GM21447 (cell line): ENCODE results near the gene SESTD1.
"Not testable (repeated sequence)": the region's sequence is repeated elsewhere in the genome, so short reads cannot be mapped to it uniquely, and the experiment has no call there.

Experiments
- ATAC-seq: cut with Tn5 transposase; IDR thresholded peaks from one replicate; pipeline ENCODE4 v1.9.1; 2021; ENCODE audit not compliant: unreplicated experiment

SESTD1 gene

DNA sequence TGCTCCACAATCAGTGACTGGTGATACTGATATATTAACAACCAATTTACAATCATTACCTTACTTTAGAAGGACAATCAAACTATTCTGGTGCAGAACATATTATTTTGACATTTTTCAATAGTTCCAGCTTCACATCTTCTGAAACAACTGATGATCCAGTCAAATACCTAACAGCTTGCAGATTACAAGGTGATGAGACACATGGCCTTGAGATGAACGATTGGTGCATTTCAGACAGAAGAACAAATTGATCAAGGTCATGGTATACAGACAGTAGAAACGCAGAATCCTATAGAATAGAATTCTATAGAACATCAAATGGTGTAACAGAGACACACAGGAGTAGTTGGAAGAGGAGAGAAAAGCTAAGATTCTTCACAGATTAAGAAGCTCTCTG, 24.8 kb downstream of the SESTD1 start:
- no peak for ATAC-seq

DNA sequence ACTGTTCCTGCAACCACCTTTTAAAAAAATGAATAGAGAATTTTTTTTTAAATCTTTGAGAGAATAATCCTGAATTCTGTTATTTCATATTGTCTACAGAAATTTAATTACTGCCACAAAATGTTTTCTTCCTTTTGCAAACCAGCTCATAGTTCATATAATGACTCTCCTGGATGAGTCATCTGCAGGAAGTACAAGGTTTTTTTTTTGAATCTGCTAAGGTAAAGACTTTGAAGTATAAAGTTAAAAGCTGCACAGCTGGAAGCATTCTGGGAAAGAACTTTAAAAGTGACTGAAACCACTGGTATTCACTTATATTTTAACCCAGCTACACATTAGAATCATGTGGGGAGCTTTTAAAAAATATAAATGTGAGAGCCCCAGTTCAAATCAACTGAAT, 25.4 kb downstream of the SESTD1 start:
- ATAC-seq, result peak; percentile 82

DNA sequence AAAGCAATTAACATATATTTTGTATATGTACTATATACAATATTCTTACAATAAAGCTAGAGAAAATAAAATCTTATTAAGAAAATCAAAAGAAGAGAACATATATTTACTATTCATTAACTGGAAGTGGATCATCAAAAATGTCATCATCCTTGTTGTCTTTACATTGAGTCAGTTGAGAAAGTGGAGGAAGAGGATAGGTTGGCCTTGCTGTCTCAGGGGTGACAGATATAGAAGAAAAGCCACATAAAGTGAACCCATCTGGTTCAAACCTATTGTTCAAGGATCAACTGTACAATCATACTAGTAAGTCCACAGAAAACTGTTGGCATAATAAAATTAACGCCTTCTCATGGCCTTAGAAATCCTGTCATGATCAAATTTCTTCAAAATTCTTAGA, 26.6 kb downstream of the SESTD1 start:
- ATAC-seq, result no peak

DNA sequence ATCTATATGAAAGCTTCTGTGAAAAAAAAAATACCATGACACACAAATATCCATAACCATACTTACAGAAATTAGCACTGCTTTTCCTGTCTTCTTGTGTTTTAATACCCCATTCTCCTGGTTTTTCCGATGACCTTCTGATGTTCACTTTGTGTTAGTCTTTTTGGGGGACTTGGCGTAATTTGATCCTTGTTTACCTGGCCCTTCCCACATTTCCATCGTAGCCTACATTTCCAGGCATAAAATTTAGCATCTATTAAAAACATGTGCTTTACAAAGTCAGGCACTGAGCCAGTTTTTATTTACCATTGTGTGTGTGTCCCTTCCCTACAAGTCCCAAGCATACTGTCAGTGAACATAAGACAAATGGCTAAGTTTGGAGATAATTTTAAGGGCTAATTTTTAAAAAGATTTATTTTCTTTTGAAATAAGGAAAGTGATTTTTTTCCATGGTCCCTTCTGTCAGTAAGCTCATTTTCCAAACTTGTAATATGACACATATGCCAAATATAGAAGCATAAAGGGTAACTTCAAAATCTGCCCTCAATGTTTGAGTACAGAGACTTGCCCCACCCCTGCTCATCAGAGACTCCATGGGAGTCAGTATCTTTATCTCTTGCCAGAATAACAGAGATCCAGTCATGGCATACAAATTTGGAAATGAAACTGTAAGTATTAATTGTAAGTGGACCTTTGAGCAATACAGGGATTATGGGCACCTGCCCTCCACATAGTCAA, 27.3 kb downstream of the SESTD1 start:
- no peak for ATAC-seq

DNA sequence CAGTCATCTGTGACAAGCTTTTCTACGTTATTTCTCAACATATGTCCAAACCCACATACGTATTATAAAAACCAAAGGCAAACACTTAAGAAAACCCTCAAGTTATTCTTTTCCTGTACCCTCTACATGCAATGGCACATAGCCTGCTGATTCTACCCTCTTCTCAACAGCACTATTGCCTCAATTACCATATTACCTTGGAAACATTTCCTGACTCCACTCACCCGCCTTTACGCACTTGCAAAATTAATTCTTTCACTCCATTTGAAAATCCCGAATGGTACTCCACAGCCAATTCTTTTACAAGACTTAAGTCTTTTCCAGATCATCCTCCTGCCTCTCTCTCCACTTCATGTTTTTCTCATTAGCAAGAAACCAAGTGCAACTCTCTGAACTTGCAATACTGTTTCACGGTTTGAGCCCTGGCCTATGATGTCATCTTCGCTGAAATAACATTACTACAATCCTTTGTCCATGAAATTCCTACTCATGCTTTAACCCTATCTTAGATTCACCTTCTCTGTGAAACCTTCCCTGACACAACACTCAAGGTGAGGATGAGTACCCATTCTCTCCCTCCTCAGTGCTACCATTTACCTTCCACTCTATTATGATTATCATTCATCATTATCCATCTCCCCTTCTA, 29.0 kb downstream of the SESTD1 start:
- no peak for ATAC-seq

DNA sequence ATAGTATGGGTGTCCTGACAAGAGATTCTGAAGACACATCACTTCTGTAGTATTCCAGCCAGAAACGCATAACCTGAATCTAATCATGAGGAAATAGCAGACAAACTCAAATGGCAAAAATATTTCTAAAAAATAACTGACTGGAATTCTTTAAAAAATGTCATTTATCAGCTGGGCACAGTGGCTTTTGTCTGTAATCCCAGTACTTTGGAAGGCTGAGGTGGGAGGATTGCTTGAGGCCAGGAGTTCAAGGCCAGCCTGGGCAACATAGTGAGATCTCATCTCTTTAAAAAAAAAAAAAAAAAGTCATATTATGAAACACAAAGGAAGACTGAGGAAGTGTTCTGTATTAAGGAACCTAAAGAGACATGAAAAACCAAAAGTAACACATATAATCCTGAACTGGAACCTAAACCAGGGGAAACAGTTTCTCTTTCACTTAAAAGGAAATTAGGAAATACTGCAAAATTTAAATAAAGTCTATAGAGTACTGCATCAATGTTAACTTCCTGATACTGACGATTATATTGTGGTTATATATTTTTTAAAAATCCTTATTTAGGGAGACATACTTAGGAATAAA, 29.9 kb downstream of the SESTD1 start:
- no peak for ATAC-seq

DNA sequence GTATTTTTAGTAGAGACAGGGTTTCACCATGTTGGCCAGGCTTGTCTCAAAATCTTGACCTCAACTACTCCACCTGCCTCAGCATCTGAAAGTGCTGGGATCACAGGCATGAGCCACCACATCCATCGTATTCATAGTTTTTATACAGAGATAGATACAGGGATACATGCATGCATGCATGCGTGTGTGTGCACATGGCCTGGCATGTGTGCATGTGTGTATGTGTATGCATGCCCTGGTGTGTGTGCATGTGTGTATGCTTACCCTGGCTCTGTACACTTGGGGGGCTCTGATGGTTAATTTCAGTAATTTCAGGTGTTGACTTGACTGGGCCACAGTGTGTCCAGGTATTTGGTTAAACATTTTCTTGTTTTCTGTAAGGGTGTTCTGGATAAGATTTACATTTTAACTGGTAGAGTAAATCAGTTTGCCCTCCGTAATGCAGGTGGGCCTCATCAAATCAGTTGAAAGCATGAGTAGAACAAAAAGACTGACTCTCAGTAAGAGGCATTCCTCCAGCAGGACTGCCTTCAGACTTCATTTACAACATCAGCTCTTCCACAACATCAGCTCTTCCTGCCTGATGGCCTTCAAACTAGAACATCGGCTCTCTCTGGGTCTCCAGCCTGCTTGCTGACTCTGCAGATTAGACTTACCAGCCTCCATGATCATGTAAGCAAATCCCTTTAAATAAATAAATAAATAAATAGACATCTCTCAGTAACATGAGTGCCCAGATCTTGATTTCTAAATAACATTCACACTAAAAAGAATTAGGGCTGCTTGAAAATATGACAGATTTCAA, 30.8 kb downstream of the SESTD1 start:
- ATAC-seq, result no peak

DNA sequence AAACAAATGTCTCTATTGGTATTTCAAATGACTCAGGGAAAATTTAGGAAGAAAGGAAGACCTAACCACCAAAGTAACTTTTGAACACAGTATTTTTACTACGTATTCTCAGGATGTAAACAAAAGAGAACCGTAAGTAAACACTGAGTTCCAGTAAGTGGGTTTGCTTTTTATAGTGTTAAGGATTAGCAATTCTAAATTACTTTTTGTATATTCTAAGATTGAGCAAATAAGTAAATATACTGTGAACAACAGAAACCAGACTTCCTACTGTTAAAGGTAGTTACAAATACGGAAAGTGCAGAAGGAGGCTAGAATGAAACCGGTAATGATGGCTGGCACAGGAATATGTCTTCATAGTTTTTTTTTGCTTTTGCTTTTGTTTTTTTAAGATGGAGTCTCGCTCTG, 31.5 kb downstream of the SESTD1 start:
- ATAC-seq, result no peak

DNA sequence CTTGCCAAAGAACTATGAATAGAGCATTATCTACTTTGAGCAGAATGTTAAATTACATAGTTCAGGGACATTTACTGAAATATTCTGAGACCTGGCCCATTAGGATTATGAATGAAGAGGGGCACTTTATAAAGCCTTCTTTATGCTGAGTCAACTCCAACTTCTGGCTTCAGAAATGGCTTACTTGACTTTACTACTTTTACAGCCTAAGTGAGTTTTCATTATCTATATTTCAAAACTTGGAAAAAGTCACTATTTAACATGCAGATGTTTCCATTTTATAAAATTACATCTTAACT, 37.7 kb downstream of the SESTD1 start:
- ATAC-seq, result no peak

DNA sequence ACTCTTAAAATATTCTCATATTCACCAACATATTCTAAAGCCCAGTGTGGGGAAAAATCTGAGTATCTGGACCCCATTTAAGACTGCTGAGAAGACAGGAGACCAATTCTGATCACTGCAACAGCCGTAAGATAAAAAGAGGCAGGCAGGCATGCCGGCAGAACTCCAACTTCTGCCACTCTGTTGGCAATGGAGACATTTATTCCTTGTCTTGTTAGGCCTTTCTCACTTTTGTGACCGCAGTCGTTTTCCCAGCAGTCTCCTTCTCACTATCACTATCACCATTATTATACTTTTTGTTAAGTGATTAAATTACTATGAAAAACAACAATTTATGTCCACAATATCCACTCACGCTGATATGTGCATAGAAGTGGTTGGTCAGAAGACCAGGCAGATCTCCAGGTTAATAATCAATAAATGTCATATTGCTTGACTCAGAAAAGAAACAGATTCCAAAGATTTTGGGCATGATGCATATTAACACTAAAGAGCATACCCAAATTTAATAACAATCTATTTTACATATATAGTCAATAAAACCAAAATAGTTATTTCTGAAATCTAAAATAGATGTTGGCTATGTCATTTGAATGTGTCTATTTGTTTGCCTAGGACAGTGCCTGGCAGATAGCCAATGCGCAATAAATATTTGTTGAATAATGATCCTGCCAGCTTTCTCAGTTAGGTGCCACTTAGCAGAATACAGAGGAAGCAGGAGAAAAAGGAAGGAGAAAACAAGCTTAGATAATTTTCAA, 38.2 kb downstream of the SESTD1 start:
- ATAC-seq, result no peak

DNA sequence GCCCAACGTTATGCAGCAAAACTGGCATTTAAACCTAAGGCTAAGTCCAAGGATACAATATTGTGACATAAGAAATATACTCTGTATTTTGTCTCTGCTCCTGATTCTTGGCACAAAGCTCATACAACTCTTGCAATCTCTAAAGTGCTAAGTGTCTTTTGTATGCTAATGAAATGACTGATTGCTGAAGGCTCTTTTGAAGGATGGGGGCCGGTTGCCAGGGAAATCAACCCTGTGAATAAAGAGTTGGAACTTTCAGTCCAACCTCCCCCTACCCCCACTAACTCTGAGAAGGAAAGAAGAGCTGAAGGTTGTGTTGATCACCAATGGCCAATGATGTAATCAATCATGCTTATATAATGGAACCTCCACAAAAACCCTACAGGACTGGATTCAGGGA, 40.3 kb downstream of the SESTD1 start:
- no peak for ATAC-seq

DNA sequence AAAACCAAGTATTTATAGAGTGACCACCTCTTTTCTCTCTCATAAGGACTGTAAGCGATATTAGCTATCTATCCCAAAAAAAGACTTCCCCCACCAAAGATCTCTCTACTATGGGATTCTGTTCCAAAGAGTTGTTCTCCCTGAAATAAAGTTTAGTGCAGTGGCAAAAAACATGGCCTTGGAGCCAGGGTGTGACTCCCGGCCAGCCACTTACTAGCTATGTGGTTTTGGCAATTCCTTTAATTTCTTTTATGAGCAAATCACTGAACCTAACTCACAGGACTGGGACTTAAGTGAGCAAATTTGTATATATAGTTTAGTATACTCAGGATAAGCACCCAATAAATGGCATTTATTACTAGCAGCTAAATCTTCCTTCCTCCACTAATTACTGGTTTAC, 42.6 kb downstream of the SESTD1 start:
- ATAC-seq, result no peak

DNA sequence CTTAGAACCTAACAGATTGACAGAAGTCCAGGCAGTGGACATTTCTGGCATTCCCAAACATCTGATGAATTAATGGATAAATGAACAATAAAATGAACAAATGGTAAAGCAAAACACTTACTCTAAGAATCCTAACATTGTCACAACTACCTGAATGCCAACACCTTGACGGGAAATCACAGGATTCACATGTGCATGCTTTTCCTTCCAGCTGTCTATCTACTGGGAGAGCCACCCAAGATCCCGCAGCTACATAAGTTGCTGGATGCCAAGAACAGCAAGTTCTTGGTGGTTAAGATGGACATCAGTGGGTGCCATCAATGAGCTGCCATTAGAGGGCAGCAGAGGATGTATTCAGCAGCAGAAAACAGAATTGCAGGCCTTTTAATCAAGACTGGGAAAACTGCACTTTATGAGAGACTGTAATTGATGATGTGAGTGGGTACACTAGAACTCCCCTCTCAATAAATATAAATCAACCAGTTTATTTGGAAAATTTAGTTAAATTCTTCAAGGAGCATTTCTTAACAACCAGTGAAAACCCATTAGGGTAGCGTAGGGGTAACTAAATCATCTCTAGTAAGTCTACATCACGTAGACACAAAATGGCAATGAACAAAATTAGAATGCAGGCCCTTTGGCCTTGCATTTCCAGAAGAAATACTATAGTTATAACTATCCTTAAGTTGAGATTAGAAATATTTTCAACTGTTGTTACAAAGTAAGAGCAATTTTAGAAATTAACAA, 45.6 kb downstream of the SESTD1 start:
- ATAC-seq, result peak; percentile 72

DNA sequence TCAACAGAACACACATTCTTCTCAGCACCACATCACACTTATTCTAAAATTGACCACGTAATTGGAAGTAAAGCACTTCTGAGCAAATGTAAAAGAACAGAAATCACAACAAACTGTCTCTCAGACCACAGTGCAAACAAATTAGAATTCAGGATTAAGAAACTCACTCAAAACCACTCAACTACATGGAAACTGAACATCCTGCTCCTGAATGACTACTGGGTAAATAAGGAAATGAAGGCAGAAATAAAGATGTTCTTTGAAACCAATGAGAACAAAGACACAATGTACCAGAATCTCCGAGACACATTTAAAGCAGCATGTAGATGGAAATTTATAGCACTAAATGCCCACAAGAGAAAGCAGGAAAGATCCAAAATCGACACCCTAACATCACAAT, 50.0 kb downstream of the SESTD1 start:
- ATAC-seq, result not testable (repeated sequence)

DNA sequence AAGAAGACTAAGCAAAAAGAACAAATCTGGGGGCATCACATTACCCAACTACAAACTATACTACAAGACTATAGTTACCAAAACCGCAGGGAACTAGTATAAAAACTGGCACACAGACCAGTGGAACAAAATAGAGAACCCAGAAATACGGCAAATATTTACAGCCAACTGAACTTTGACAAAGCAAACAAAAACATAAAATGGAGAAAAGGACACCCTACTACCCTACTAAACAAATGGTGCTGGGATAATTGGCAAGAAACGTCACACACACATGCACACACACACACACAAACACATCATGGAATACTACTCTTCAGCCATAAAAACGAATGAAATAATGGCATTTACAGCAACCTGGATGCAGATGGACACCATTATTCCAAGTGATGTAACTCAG, 53.3 kb downstream of the SESTD1 start:
- no peak for ATAC-seq

DNA sequence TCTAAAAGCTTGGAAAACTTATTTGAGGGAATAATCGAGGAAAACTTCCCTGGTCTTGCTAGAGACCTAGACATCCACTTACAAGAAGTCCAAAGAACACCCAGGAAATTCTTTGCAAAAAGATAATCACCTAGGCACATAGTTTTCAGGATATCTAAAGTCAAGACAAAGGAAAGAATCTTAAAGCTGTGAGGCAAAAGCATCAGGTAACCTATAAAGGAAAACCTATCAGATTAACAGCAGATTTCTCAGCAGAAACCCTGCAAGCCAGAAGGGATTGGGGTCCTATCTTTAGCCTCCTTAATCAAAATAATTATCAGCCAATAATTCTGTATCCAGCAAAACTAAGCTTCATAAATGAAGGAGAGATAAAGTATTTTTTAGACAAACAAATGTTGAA, 56.4 kb downstream of the SESTD1 start:
- not testable (repeated sequence) for ATAC-seq

DNA sequence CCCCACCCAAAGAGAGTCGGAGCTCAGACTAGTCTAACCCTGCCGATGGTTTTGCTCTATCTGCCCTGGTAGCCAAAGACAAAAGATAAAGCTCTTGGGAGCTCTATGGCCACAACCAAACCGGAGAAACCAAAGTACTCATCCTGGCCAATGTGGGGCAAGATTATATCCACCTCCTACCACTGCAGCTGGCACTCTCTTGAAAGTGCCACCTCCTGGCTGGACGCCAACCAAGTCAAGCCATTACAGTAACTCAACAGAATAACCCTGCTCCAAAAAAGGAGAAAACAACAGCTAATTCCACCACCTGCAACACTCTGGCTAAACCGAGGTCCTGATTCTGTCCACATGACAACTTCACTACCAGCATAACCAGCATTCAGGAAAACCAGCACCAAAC, 57.6 kb downstream of the SESTD1 start:
- no peak for ATAC-seq

DNA sequence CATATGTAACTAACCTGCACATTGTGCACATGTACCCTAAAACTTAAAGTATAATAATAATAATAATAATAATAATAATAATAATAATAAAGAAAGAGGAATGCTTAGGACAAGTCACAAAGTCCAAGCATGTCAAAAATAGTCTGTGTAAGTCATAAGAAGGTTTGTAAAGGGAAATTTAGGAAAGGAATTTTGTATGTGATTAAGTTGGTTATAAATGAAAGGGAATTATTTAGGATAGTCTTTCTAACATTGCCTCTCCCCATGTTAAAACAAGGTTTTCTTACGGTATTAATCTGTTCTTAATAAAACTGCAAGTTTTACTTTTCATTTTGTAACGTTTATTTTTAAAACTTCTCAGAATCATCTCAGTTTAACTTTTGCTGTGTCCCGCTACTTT, 62.8 kb downstream of the SESTD1 start:
- ATAC-seq, result no peak

DNA sequence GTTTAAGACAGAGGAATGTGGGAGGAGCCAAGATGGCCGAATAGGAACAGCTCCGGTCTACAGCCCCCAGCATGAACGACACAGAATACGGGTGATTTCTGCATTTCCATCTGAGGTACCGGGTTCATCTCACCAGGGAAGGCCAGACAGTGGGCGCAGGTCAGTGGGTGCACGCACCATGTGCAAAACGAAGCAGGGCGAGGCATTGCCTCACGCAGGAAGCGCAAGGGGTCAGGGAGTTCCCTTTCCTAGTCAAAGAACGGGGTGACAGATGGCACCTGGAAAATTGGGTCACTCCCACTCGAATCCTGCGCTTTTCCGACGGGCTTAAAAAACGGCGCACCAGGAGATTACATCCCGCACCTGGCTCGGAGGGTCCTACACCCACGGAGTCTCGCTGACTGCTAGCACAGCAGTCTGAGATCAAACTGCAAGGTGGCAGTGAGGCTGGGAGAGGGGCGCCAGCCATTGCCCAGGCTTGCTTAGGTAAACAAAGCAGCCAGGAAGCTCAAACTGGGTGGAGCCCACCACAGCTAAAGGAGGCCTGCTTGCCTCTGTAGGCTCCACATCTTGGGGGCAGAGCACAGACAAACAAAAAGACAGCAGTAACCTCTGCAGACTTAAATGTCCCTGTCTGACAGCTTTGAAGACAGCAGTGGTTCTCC, 68.6 kb downstream of the SESTD1 start:
- not testable (repeated sequence) for ATAC-seq

DNA sequence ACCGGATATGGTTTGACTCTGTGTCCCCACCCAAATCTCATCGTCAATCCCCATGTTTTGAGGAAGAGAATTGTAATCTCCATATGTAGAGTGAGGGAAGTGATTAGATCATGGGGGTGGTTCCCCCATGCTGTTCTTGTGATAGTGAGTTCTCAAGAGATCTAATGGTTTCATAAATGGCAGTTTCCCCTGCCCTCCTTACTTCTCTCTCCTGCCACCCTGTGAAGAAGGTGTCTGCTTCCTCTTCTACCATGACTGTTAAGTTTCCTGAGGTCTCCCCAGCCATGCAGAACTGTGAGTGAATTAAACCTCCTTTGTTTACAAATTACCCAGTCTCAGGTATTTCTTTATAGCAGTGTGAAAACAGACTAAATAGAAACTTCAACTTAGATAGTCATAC, 69.5 kb downstream of the SESTD1 start:
- ATAC-seq, result no peak
